Sciatic nerve (tissue), 2 donors: ENCODE data around the gene KMT5B. TPM values are rescaled to one million over a fixed set of nuclear protein-coding genes. Genes with fewer than 3 reads are reported as not detected.
A peak's percentile ranks its signal among the peaks of the same experiment; 100 is the strongest.
"Not testable (repeated sequence)": the region's sequence is repeated elsewhere in the genome, so short reads cannot be mapped to it uniquely, and the experiment has no call there.

Experiments
- ATAC-seq: fragments of 200-7000 bp; cut with Tn5 transposase; one replicate; pipeline ENCODE4 v1.9.1; 2020; ENCODE audit warnings: mild to moderate bottlenecking, moderate library complexity
- DNase-seq: peaks from one replicate; pipeline ENCODE4 v3.0.0-alpha.2; 2020; ENCODE audit warnings: low spot score
- intact Hi-C: fragments of 100-400 bp; cut with DNase I; formaldehyde crosslinking; loops from one replicate; pipeline ENCODE4 v1.14.2; 2022
- total RNA-seq: library from RNA; stranded (reverse); fragmentation: NEBNext Ultra II Directional; extraction: Animal tissue kit (Norgen Biotek cat#: 25700); gene quantifications from one replicate; pipeline ENCODE4 v1.2.1, GENCODE V29; 2021
- donor health status: DM: no; HTN: no; CAD: no.
- donor health status: DM: no; HTN: no; CAD: no.

Gene KMT5B
- total RNA-seq: 59.0 TPM

DNA sequence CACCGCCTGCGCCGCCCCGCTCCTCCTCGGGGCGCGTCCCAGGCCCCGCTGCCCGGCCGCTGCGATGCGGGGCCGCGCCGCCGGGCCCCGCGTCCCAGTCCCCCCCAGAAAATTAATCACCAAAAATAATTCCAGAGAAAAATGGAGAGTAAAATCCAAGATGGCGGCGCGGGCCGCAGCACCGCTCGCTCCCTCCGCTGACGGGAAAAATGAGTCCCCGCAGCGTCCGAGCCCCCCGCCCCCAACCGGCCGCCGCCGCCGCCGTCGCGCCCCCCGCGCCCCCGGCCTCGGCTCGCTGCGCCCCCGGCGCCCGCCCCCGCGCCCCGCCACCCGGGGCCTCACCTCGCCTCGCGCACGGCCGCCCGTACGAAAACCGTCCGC, at the start of gene KMT5B:
KMT5B (minus strand) TSS at position 162 of the 381 bp plus-strand sequence. CDS start 23,220 bp downstream, outside the sequence.
- ATAC-seq (no peak), DNase-seq (peak; percentile 83)
- intact Hi-C loops: no loop called here

- ATAC-seq (no peak), DNase-seq (no peak)
- intact Hi-C loops: loop anchor here (5.0 to 10.0 kb wide), 2 partner anchors 122 to 185 kb away; no protein-coding TSS in a partner anchor
Observed at GRCh38 chr11:68262544-68262827, 49.4 kb upstream of the KMT5B start.

GRCh38 chr11:68261749-68262543, 48.9 kb upstream of the KMT5B start:
- DNase-seq: no peak
- no peak for ATAC-seq
- intact Hi-C loops: loop anchor here (5.0 to 10.0 kb wide), 2 partner anchors 123 to 185 kb away; no protein-coding TSS in a partner anchor

- no peak for ATAC-seq
- no peak for DNase-seq
- intact Hi-C loops: loop anchor here (5.0 to 10.0 kb wide), 2 partner anchors 124 to 186 kb away; no protein-coding TSS in a partner anchor
Observed at GRCh38 chr11:68261006-68261405, 47.9 kb upstream of the KMT5B start.

DNA sequence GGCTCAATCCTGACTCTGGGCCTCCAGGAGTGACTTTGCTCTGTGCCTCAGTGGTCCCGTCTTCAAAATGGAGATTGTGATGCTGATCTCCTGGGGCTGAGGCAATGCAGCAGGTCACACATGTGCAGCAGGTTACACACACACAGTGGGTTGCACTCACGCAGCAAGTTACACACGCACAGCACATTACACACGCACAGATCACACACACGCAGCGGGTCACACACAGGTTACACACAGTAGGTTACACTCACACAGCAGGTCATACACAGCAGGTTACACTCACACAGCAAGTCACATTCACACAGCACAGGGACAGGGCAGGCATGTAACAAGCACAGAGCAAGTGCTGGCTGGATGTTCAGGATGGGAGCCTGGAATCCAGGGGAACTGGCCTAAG, 47.4 kb upstream of the KMT5B start:
- intact Hi-C loops: loop anchor here (5.0 to 10.0 kb wide), 2 partner anchors 124 to 187 kb away; no protein-coding TSS in a partner anchor
- no peak for DNase-seq
- no peak for ATAC-seq

- no peak for ATAC-seq
- no peak for DNase-seq
- intact Hi-C loops: loop anchor here (5.0 kb wide), 1 partner anchor 38 kb away; no protein-coding TSS in a partner anchor
Observed at GRCh38 chr11:68259122-68259959, 46.2 kb upstream of the KMT5B start.

DNA sequence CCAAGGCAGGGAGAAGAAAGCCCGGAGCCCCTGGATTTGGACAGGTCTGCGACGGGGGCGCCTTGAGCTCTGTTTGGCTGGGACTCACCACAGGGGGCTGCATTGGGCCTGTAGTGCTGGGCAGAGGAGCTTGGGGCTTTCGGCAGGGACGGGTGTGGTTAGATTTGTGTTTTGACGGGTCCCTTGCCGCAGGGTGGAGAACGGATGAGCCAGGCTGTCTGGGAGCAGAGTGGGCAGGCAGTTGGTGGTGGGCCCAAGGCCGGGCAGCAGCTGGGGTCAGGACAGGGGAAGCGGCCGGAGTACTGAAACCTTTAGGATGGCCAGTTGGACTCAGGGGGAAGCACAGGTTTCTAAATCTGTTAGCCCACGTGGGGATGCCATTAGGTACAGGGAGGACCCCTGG, 45.3 kb upstream of the KMT5B start:
- DNase-seq (no peak), ATAC-seq (no peak)
- intact Hi-C loops: loop anchor here (5.0 kb wide), 1 partner anchor 39 kb away; no protein-coding TSS in a partner anchor

- intact Hi-C loops: loop anchor here (5.0 kb wide), 1 partner anchor 40 kb away; no protein-coding TSS in a partner anchor
- ATAC-seq (peak; percentile 88), DNase-seq (peak; percentile 99)
Observed at GRCh38 chr11:68257477-68258362, 44.6 kb upstream of the KMT5B start.

- intact Hi-C loops: loop anchor here (5.0 kb wide), 1 partner anchor 41 kb away; no protein-coding TSS in a partner anchor
- peak; percentile 56 for ATAC-seq
- DNase-seq: no peak
Observed at GRCh38 chr11:68256331-68256741, 43.2 kb upstream of the KMT5B start.

- ATAC-seq (peak; percentile 47), DNase-seq (no peak)
- intact Hi-C loops: loop anchor here (5.0 kb wide), 1 partner anchor 42 kb away; no protein-coding TSS in a partner anchor
Observed at GRCh38 chr11:68255526-68255925, 42.4 kb upstream of the KMT5B start.

DNA sequence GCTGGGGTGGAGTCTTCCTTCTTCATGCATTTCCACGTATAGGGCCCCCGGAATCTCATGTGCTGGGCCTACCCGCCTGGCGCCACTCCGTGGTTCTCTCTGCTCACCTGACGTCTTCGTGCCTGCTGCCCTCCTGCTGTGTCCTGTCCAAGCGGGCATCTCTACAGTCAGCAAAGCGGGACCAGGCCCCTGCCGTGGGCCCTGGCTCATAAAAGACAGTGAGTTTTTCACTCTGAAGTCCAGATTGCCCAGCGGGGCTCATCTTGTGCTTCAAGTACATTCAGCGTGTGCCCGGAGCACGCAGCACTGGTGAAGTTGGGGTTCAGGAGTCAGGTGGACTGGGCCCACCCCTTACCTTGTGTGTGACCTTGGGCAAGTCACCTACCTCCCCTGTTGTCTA, 41.3 kb upstream of the KMT5B start:
- intact Hi-C loops: no loop called here
- ATAC-seq (no peak), DNase-seq (no peak)

DNA sequence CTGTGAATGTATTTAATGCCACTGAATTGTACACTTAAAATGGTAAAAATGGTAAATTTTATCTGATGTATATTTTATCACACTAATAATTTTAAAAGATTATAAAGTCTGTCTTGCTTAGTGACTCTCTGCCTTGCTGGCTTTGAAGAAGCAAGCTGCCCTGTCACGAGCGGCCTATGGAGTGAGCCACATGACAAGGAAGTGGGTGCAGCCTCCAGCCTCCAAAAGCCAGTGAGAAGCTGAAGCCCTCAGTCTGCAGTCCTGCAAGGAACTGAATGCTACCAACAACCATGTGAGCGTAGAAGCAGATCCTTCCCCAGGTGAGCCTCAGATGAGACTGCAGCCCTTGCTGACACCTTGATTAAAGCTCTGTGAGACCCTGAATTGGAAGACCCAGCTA, 38.7 kb upstream of the KMT5B start:
- DNase-seq (no peak), ATAC-seq (no peak)
- intact Hi-C loops: no loop called here

DNA sequence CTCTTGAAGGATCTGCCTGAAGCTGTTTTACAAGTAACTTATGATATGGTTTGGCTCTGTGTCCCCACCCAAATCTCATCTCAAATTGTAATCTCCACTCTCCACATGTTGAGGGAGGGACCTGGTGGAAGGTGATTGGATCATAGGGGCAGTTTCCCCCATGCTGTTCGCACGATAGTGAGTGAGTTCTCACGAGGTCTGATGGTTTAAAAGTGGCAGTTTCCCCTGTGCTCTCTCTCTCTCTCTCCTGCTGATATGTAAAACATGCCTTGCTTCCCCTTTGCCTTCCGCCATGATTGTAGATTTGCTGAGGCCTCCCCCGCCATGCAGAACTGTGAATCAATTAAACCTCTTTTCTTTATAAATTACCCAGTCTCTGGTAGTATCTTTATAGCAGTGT, 31.8 kb upstream of the KMT5B start:
- intact Hi-C loops, DNase-seq: not testable (repeated sequence)

DNA sequence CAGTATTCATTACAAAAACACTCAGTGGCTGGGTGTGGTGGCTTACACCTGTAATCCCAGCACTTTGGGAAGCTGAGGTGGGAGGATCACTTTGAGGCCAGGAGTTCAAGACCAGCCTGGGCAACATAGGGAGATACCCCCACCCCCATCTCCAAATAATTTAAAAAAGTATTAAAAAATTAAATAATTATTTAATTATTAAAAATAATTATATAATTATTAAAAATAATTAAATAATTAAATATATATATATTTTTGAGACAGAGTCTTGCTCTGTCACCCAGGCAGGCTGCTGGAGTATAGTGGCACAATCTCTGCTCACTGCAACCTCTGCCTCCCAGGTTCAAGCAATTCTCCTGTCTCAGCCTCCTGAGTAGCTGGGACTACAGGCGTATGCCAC, 30.8 kb upstream of the KMT5B start:
- intact Hi-C loops, DNase-seq, ATAC-seq: not testable (repeated sequence)

More for the DNA sequence above, 31.8 kb upstream of the KMT5B start:
- not testable (repeated sequence) for ATAC-seq

GRCh38 chr11:68242616-68243015, 29.5 kb upstream of the KMT5B start:
- intact Hi-C loops: no loop called here
- no peak for ATAC-seq
- DNase-seq: no peak

- ATAC-seq: no peak
- no peak for DNase-seq
- intact Hi-C loops: no loop called here
Observed at GRCh38 chr11:68231621-68232020, 18.5 kb upstream of the KMT5B start.

DNA sequence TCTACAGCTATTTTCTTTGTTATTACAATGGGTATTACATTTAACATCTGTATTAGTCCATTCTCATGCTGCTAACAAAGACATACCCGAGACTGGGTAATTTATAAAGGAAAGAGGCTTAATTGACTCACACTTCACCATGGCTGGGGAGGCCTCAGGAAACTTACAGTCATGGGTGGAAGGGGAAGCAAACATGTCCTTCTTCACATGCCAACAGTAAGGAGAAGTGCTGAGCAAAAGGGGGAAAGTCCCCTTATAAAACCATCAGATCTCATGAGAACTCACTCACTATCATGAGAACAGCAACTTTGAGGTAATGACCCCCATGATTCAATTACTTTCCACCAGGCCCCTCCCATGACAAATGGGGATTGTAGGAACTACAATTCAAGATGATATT, 16.5 kb upstream of the KMT5B start:
- ATAC-seq (no peak), DNase-seq (no peak)
- intact Hi-C loops: no loop called here

GRCh38 chr11:68226421-68226820, 13.3 kb upstream of the KMT5B start:
- intact Hi-C loops: no loop called here
- ATAC-seq (no peak), DNase-seq (no peak)

- intact Hi-C loops: no loop called here
- no peak for ATAC-seq
- DNase-seq: no peak
Observed at GRCh38 chr11:68224606-68225005, 11.5 kb upstream of the KMT5B start.
